ENCODE data around the gene GPR62. TPM values are rescaled to one million over a fixed set of nuclear protein-coding genes. Genes with fewer than 3 reads are reported as not detected.

The GPR62 gene
- total and polyA plus RNA-seq, 2 of the 8 experiments (the other 6 are each of a cell fraction or from before 2014, with no cell fraction given): 0.22 to 0.29 TPM

DNA sequence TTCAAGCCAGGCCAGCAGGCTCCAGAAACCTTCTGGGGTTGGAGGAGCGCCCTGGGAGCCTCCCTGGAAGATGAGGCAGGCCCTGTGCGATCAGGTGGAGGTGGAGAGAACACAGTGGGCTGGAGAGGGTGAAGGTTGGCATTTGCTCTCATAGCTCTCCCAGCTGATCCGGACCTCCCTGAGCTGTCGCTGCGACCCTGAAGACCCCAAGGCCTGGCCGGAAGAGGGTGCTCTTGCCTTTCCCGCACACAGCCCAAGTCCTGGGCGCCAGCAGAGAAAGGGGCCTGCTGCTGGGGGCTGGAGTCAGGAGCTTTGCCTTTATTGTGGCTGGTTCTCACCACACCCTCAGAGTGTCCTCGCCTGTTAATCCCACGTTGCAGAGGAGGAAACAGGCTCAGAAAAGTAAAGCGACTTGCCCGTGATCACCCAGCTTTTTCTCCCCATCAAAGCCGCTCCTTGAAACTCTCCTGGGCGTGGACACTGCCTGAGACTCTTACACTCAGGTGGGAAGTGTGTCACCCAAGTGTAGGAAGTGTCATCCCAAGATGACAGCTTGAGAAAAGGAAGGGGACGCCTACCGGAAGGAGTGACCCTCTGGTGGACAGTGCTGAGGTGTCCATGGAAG, 49.1 kb downstream of the GPR62 start (continued):
- TF ChIP-seq BRCA1 (IDR thresholded peaks at IDR 0.05; ENCODE audit: low read depth, low read length): no peak
- TF ChIP-seq, protein P1, sequence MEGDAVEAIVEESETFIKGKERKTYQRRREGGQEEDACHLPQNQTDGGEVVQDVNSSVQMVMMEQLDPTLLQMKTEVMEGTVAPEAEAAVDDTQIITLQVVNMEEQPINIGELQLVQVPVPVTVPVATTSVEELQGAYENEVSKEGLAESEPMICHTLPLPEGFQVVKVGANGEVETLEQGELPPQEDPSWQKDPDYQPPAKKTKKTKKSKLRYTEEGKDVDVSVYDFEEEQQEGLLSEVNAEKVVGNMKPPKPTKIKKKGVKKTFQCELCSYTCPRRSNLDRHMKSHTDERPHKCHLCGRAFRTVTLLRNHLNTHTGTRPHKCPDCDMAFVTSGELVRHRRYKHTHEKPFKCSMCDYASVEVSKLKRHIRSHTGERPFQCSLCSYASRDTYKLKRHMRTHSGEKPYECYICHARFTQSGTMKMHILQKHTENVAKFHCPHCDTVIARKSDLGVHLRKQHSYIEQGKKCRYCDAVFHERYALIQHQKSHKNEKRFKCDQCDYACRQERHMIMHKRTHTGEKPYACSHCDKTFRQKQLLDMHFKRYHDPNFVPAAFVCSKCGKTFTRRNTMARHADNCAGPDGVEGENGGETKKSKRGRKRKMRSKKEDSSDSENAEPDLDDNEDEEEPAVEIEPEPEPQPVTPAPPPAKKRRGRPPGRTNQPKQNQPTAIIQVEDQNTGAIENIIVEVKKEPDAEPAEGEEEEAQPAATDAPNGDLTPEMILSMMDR (IDR thresholded peaks at IDR 0.05; ENCODE audit: control extremely low read depth in 1 of 3, insufficient read depth in 1 of 3, low read depth in 1 of 3, low read length in 3 of 3): peak in 2 of 3 experiments; percentile 87 to 93; a peak in 3 of 4 replicates
- 0 out of 2 replicates have a peak, but pooled peaks have one; percentile 69 for TF ChIP-seq GABPA (IDR thresholded peaks at IDR 0.05; ENCODE audit: borderline replicate concordance, insufficient read depth, low read length)
- peak in 1 of 2 experiments; percentile 55; a peak in 1 of 4 replicates for TF ChIP-seq SIN3A (conservative IDR thresholded peaks at IDR 0.05 in 1 of 2, IDR thresholded peaks at IDR 0.05 in 1 of 2; ENCODE audit: low read depth in 1 of 2, low read length in 2 of 2)
- TF ChIP-seq KDM4A (IDR thresholded peaks at IDR 0.05; ENCODE audit: low read depth, low read length, severe bottlenecking): no peak

Data from H1 (cell line).